Parathyroid adenoma (tissue), 2 donors: ENCODE results near the gene MOB1B.

Experiments used
- H2AFZ ChIP-seq: fragments of 300-600 bp; sonication (generic); one replicate; pipeline ENCODE4 v1.7.0; 2017; ENCODE audit warnings: antibody characterized with exemption, mild to moderate bottlenecking
- H3K27ac ChIP-seq: fragments of 300-600 bp; sonication (generic); one replicate; pipeline ENCODE4 v1.7.0; 2017
- H3K27me3 ChIP-seq: fragments of 300-600 bp; sonication (generic); one replicate; pipeline ENCODE4 v1.7.0; 2017; ENCODE audit warnings: low read length; ENCODE audit not compliant: control insufficient read depth, insufficient read depth
- H3K36me3 ChIP-seq: fragments of 300-600 bp; sonication (generic); one replicate; pipeline ENCODE4 v1.7.0; 2017; ENCODE audit warnings: low read length; ENCODE audit not compliant: control insufficient read depth, insufficient read depth
- H3K4me1 ChIP-seq: fragments of 300-600 bp; sonication (generic); one replicate; pipeline ENCODE4 v1.7.0; 2017; ENCODE audit warnings: control low read depth
- H3K4me2 ChIP-seq: fragments of 300-600 bp; sonication (generic); one replicate; pipeline ENCODE4 v1.7.0; 2017; ENCODE audit warnings: low read length
- H3K4me3 ChIP-seq: fragments of 300-600 bp; sonication (generic); one replicate; pipeline ENCODE4 v1.7.0; 2017; ENCODE audit warnings: low read depth, low read length
- H3K79me2 ChIP-seq: fragments of 300-600 bp; sonication (generic); one replicate; pipeline ENCODE4 v1.7.0; 2017; ENCODE audit warnings: control low read depth
- H3K9ac ChIP-seq: fragments of 300-600 bp; sonication (generic); one replicate; pipeline ENCODE4 v1.7.0; 2017; ENCODE audit warnings: mild to moderate bottlenecking
- H3K9me3 ChIP-seq: fragments of 300-600 bp; sonication (generic); one replicate; pipeline ENCODE4 v1.7.0; 2017; ENCODE audit warnings: low read length; ENCODE audit not compliant: control insufficient read depth
- TF ChIP-seq, protein P1 (sequence below): fragments of 300-600 bp; sonication (generic); IDR thresholded peaks from one replicate; pipeline ENCODE4 v1.7.0; 2017; ENCODE audit warnings: antibody characterized with exemption, mild to moderate bottlenecking
- donor health status: primary hyperparathyroidism.

MOB1B gene

DNA sequence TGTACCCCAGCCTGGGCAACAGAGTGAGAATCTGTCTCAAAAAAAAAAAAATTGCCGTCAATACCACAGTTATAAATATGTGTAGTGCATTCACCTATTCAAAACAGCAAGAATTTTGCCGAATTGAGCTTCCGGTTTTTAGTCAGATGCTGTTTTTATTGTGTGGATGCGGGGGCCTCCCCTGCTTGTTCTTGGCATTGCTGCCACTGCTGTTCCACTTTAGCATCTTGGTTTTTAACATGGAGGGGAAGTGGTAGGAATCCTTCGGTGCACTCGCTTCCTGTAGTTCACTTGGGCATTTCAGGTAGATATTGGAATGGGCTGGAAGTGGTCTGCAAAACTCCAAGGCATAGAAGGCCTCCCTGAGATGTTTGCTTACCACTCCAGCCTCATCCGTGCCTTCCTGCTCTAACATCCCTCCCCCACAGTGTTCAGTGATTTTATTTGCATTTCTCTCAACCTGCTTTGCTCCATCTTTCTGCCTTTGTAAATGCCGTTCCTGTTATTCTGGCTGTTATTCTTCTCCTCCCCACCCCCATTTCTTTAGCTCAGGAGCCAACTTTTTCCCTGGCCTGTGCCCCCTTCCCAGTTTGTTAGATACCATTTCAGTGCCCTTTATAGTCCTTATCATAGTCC, 25.5 kb downstream of the MOB1B start:
- Histone ChIP-seq H2AFZ (no peak overlapping the region), H3K36me3 (no peaks in the 10 kb centered on the region), H3K9me3 (no peaks in the 10 kb centered on the region), H3K79me2 (no peaks in the 10 kb centered on the region), H3K9ac (no peak overlapping the region), H3K4me1 (no peaks in the 10 kb centered on the region), H3K27me3 (no peaks in the 10 kb centered on the region), H3K27ac (no peak overlapping the region), H3K4me3 (no peak overlapping the region), H3K4me2 (no peak overlapping the region)
- TF ChIP-seq, protein P1, sequence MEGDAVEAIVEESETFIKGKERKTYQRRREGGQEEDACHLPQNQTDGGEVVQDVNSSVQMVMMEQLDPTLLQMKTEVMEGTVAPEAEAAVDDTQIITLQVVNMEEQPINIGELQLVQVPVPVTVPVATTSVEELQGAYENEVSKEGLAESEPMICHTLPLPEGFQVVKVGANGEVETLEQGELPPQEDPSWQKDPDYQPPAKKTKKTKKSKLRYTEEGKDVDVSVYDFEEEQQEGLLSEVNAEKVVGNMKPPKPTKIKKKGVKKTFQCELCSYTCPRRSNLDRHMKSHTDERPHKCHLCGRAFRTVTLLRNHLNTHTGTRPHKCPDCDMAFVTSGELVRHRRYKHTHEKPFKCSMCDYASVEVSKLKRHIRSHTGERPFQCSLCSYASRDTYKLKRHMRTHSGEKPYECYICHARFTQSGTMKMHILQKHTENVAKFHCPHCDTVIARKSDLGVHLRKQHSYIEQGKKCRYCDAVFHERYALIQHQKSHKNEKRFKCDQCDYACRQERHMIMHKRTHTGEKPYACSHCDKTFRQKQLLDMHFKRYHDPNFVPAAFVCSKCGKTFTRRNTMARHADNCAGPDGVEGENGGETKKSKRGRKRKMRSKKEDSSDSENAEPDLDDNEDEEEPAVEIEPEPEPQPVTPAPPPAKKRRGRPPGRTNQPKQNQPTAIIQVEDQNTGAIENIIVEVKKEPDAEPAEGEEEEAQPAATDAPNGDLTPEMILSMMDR: no peak

DNA sequence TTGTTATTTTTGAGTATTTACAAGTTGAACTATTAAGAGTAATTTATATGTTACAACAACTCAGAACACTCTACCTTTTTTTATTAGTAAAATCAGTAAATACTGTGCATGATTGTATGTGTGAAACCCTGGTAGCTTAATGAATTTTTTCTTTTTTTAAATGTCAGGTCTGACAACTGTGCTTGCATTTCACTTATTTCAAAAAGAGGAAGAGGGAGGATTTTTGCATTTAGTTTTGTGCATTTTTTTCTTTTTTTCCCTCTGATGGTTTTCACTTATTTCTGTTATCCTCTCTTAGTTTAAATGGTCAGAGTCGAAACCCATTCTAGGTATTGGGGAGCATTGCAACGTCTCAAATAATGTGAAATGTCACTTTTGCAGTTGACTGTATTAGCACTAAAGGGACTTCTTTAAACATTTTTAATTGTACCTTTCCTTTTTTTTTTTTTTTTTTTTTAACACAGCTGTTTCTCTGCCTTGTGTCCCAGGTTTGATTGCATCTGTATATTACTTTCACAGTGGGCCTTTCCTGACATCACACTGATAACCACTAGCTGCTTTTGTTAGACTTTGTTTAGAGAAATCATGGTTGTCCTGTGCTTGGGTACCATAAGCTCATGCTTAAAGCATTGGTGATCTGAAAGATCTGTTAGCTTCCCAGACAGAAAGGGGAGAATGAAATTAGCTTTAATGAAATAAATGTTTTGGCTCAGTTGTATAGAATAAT, 28.5 kb downstream of the MOB1B start:
- Histone ChIP-seq H3K79me2 (peaks cover 4% of the 10 kb centered on the region), H3K9ac (no peak overlapping the region), H3K4me1 (no peaks in the 10 kb centered on the region), H3K27ac (no peak overlapping the region), H3K36me3 (no peaks in the 10 kb centered on the region), H2AFZ (no peak overlapping the region), H3K27me3 (no peaks in the 10 kb centered on the region), H3K4me2 (no peak overlapping the region), H3K9me3 (no peaks in the 10 kb centered on the region), H3K4me3 (no peak overlapping the region)
- TF ChIP-seq, protein P1: no peak

DNA sequence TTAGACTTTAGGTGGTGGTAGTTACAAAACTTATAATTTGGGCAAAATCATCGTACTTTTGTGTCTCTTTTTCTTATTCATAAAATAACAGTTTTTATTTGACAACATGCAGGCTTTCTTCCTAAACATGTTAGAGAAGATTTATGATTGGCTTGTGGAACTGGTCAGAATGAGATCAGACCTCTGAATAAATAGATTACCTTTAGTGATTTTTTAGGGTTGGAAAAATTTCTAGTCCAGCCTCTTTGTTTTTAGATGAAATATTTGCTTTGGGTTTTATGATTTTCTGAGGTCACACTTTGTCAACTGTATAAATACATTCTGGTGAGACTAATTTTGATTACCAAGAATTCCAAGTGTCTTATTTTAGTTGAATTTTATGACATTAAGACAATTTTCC, 29.2 kb downstream of the MOB1B start:
- Histone ChIP-seq H2AFZ (no peak overlapping the region), H3K4me2 (no peak overlapping the region), H3K27me3 (no peaks in the 10 kb centered on the region), H3K79me2 (peaks cover 4% of the 10 kb centered on the region), H3K27ac (no peak overlapping the region), H3K4me3 (no peak overlapping the region), H3K4me1 (no peaks in the 10 kb centered on the region), H3K9me3 (no peaks in the 10 kb centered on the region), H3K36me3 (no peaks in the 10 kb centered on the region), H3K9ac (no peak overlapping the region)
- TF ChIP-seq, protein P1: no peak

- H3K4me3 ChIP-seq: no peak overlapping the region
- H3K9ac ChIP-seq: no peak overlapping the region
- H3K27me3 ChIP-seq: no peaks in the 10 kb centered on the region
- H2AFZ ChIP-seq: no peak overlapping the region
- H3K4me1 ChIP-seq: no peaks in the 10 kb centered on the region
- no peaks in the 10 kb centered on the region for H3K9me3 ChIP-seq
- H3K79me2 ChIP-seq: peaks cover 4% of the 10 kb centered on the region
- no peaks in the 10 kb centered on the region for H3K36me3 ChIP-seq
- no peak overlapping the region for H3K27ac ChIP-seq
- no peak overlapping the region for H3K4me2 ChIP-seq
- TF ChIP-seq, protein P1: no peak
Observed at GRCh38 chr4:70932984-70933383, 30.8 kb downstream of the MOB1B start.
